ENCODE results near the gene ANK3.

ANK3 gene

GRCh38 chr10:60224066-60224705 is 165.5 kb downstream of the ANK3 start:
- Histone ChIP-seq H3K4me1 (ENCODE audit: control insufficient read depth in 5 of 5, insufficient read depth in 5 of 5, low read length in 5 of 5) (no peaks in the 10 kb centered on the region), H3K9ac (ENCODE audit: low read length in 5 of 5) (no peak overlapping the region), H3K4me3 (ENCODE audit: low read depth in 1 of 5, low read length in 5 of 5) (no peak overlapping the region), H3K36me3 (ENCODE audit: control insufficient read depth in 5 of 5, insufficient read depth in 5 of 5, low read length in 5 of 5) (no peaks in the 10 kb centered on the region), H3K27ac (ENCODE audit: low read depth, low read length) (no peak overlapping the region), H3K9me3 (ENCODE audit: control insufficient read depth in 5 of 5, low read length in 5 of 5) (no peaks in the 10 kb centered on the region), H3K27me3 (ENCODE audit: control insufficient read depth in 5 of 5, insufficient read depth in 4 of 5, low read length in 5 of 5) (no peaks in the 10 kb centered on the region)

- H3K9me3 ChIP-seq (ENCODE audit: control insufficient read depth in 5 of 5, low read length in 5 of 5): no peaks in the 10 kb centered on the region
- H3K4me3 ChIP-seq (ENCODE audit: low read depth in 1 of 5, low read length in 5 of 5): no peak overlapping the region
- no peaks in the 10 kb centered on the region for H3K36me3 ChIP-seq (ENCODE audit: control insufficient read depth in 5 of 5, insufficient read depth in 5 of 5, low read length in 5 of 5)
- no peaks in the 10 kb centered on the region for H3K27me3 ChIP-seq (ENCODE audit: control insufficient read depth in 5 of 5, insufficient read depth in 4 of 5, low read length in 5 of 5)
- H3K9ac ChIP-seq (ENCODE audit: low read length in 5 of 5): no peak overlapping the region
- no peaks in the 10 kb centered on the region for H3K4me1 ChIP-seq (ENCODE audit: control insufficient read depth in 5 of 5, insufficient read depth in 5 of 5, low read length in 5 of 5)
- no peak overlapping the region for H3K27ac ChIP-seq (ENCODE audit: low read depth, low read length)
Observed at GRCh38 chr10:60222047-60222446, 167.6 kb downstream of the ANK3 start.

- Histone ChIP-seq H3K9ac (ENCODE audit: low read length in 5 of 5) (no peak overlapping the region), H3K27ac (ENCODE audit: low read depth, low read length) (no peak overlapping the region), H3K4me1 (ENCODE audit: control insufficient read depth in 5 of 5, insufficient read depth in 5 of 5, low read length in 5 of 5) (no peaks in the 10 kb centered on the region), H3K4me3 (ENCODE audit: low read depth in 1 of 5, low read length in 5 of 5) (no peak overlapping the region), H3K9me3 (ENCODE audit: control insufficient read depth in 5 of 5, low read length in 5 of 5) (peaks cover 0 to 5% (median 4%) of the 10 kb centered on the region in 5 donors), H3K27me3 (ENCODE audit: control insufficient read depth in 5 of 5, insufficient read depth in 4 of 5, low read length in 5 of 5) (peaks cover 0 to 1% (median 0%) of the 10 kb centered on the region in 5 donors), H3K36me3 (ENCODE audit: control insufficient read depth in 5 of 5, insufficient read depth in 5 of 5, low read length in 5 of 5) (no peaks in the 10 kb centered on the region)
Observed at GRCh38 chr10:60212195-60212594, 177.5 kb downstream of the ANK3 start.

- Histone ChIP-seq H3K27ac (ENCODE audit: low read depth, low read length) (no peak overlapping the region), H3K27me3 (ENCODE audit: control insufficient read depth in 5 of 5, insufficient read depth in 4 of 5, low read length in 5 of 5) (peaks cover 0 to 4% (median 0%) of the 10 kb centered on the region in 5 donors), H3K4me1 (ENCODE audit: control insufficient read depth in 5 of 5, insufficient read depth in 5 of 5, low read length in 5 of 5) (no peaks in the 10 kb centered on the region), H3K36me3 (ENCODE audit: control insufficient read depth in 5 of 5, insufficient read depth in 5 of 5, low read length in 5 of 5) (no peaks in the 10 kb centered on the region), H3K9me3 (ENCODE audit: control insufficient read depth in 5 of 5, low read length in 5 of 5) (peaks cover 0 to 5% (median 4%) of the 10 kb centered on the region in 5 donors), H3K9ac (ENCODE audit: low read length in 5 of 5) (no peak overlapping the region), H3K4me3 (ENCODE audit: low read depth in 1 of 5, low read length in 5 of 5) (no peak overlapping the region)
Observed at GRCh38 chr10:60209874-60210570, 179.7 kb downstream of the ANK3 start.

- H3K9ac ChIP-seq (ENCODE audit: low read length in 5 of 5): no peak overlapping the region
- no peaks in the 10 kb centered on the region for H3K4me1 ChIP-seq (ENCODE audit: control insufficient read depth in 5 of 5, insufficient read depth in 5 of 5, low read length in 5 of 5)
- H3K27ac ChIP-seq (ENCODE audit: low read depth, low read length): no peak overlapping the region
- H3K27me3 ChIP-seq (ENCODE audit: control insufficient read depth in 5 of 5, insufficient read depth in 4 of 5, low read length in 5 of 5): peaks cover 0 to 4% (median 0%) of the 10 kb centered on the region in 5 donors
- H3K4me3 ChIP-seq (ENCODE audit: low read depth in 1 of 5, low read length in 5 of 5): no peak overlapping the region
- no peaks in the 10 kb centered on the region for H3K36me3 ChIP-seq (ENCODE audit: control insufficient read depth in 5 of 5, insufficient read depth in 5 of 5, low read length in 5 of 5)
- peaks cover 0 to 5% (median 4%) of the 10 kb centered on the region in 5 donors for H3K9me3 ChIP-seq (ENCODE audit: control insufficient read depth in 5 of 5, low read length in 5 of 5)
Observed at GRCh38 chr10:60208676-60209269, 180.9 kb downstream of the ANK3 start.

GRCh38 chr10:60207894-60208293 is 181.8 kb downstream of the ANK3 start:
- Histone ChIP-seq H3K27ac (ENCODE audit: low read depth, low read length) (no peak overlapping the region), H3K27me3 (ENCODE audit: control insufficient read depth in 5 of 5, insufficient read depth in 4 of 5, low read length in 5 of 5) (peaks cover 0 to 4% (median 0%) of the 10 kb centered on the region in 5 donors), H3K36me3 (ENCODE audit: control insufficient read depth in 5 of 5, insufficient read depth in 5 of 5, low read length in 5 of 5) (no peaks in the 10 kb centered on the region), H3K9ac (ENCODE audit: low read length in 5 of 5) (no peak overlapping the region), H3K9me3 (ENCODE audit: control insufficient read depth in 5 of 5, low read length in 5 of 5) (peaks cover 0 to 5% (median 4%) of the 10 kb centered on the region in 5 donors), H3K4me1 (ENCODE audit: control insufficient read depth in 5 of 5, insufficient read depth in 5 of 5, low read length in 5 of 5) (no peaks in the 10 kb centered on the region), H3K4me3 (ENCODE audit: low read depth in 1 of 5, low read length in 5 of 5) (no peak overlapping the region)

- peaks cover 0 to 4% (median 0%) of the 10 kb centered on the region in 5 donors for H3K9me3 ChIP-seq (ENCODE audit: control insufficient read depth in 5 of 5, low read length in 5 of 5)
- H3K4me1 ChIP-seq (ENCODE audit: control insufficient read depth in 5 of 5, insufficient read depth in 5 of 5, low read length in 5 of 5): no peaks in the 10 kb centered on the region
- peaks cover 0 to 4% (median 0%) of the 10 kb centered on the region in 5 donors for H3K27me3 ChIP-seq (ENCODE audit: control insufficient read depth in 5 of 5, insufficient read depth in 4 of 5, low read length in 5 of 5)
- no peaks in the 10 kb centered on the region for H3K36me3 ChIP-seq (ENCODE audit: control insufficient read depth in 5 of 5, insufficient read depth in 5 of 5, low read length in 5 of 5)
- no peak overlapping the region for H3K9ac ChIP-seq (ENCODE audit: low read length in 5 of 5)
- no peak overlapping the region for H3K4me3 ChIP-seq (ENCODE audit: low read depth in 1 of 5, low read length in 5 of 5)
- no peak overlapping the region for H3K27ac ChIP-seq (ENCODE audit: low read depth, low read length)
Observed at GRCh38 chr10:60206735-60207134, 182.9 kb downstream of the ANK3 start.

GRCh38 chr10:60205741-60206140 is 183.9 kb downstream of the ANK3 start:
- H3K9ac ChIP-seq (ENCODE audit: low read length in 5 of 5): no peak overlapping the region
- no peak overlapping the region for H3K4me3 ChIP-seq (ENCODE audit: low read depth in 1 of 5, low read length in 5 of 5)
- H3K27ac ChIP-seq (ENCODE audit: low read depth, low read length): no peak overlapping the region
- peaks cover 0 to 4% (median 0%) of the 10 kb centered on the region in 5 donors for H3K27me3 ChIP-seq (ENCODE audit: control insufficient read depth in 5 of 5, insufficient read depth in 4 of 5, low read length in 5 of 5)
- H3K9me3 ChIP-seq (ENCODE audit: control insufficient read depth in 5 of 5, low read length in 5 of 5): no peaks in the 10 kb centered on the region
- no peaks in the 10 kb centered on the region for H3K4me1 ChIP-seq (ENCODE audit: control insufficient read depth in 5 of 5, insufficient read depth in 5 of 5, low read length in 5 of 5)
- no peaks in the 10 kb centered on the region for H3K36me3 ChIP-seq (ENCODE audit: control insufficient read depth in 5 of 5, insufficient read depth in 5 of 5, low read length in 5 of 5)

- H3K9ac ChIP-seq (ENCODE audit: low read length in 5 of 5): no peak overlapping the region
- no peaks in the 10 kb centered on the region for H3K9me3 ChIP-seq (ENCODE audit: control insufficient read depth in 5 of 5, low read length in 5 of 5)
- no peak overlapping the region for H3K27ac ChIP-seq (ENCODE audit: low read depth, low read length)
- H3K27me3 ChIP-seq (ENCODE audit: control insufficient read depth in 5 of 5, insufficient read depth in 4 of 5, low read length in 5 of 5): peaks cover 0 to 4% (median 0%) of the 10 kb centered on the region in 5 donors
- no peaks in the 10 kb centered on the region for H3K36me3 ChIP-seq (ENCODE audit: control insufficient read depth in 5 of 5, insufficient read depth in 5 of 5, low read length in 5 of 5)
- no peak overlapping the region for H3K4me3 ChIP-seq (ENCODE audit: low read depth in 1 of 5, low read length in 5 of 5)
- H3K4me1 ChIP-seq (ENCODE audit: control insufficient read depth in 5 of 5, insufficient read depth in 5 of 5, low read length in 5 of 5): no peaks in the 10 kb centered on the region
Observed at GRCh38 chr10:60203993-60204618, 185.6 kb downstream of the ANK3 start.

GRCh38 chr10:60200682-60201053 is 189.0 kb downstream of the ANK3 start:
- H3K9ac ChIP-seq (ENCODE audit: low read length in 5 of 5): no peak overlapping the region
- H3K27me3 ChIP-seq (ENCODE audit: control insufficient read depth in 5 of 5, insufficient read depth in 4 of 5, low read length in 5 of 5): peaks cover 0 to 3% (median 0%) of the 10 kb centered on the region in 5 donors
- H3K4me1 ChIP-seq (ENCODE audit: control insufficient read depth in 5 of 5, insufficient read depth in 5 of 5, low read length in 5 of 5): no peaks in the 10 kb centered on the region
- H3K27ac ChIP-seq (ENCODE audit: low read depth, low read length): no peak overlapping the region
- H3K9me3 ChIP-seq (ENCODE audit: control insufficient read depth in 5 of 5, low read length in 5 of 5): no peaks in the 10 kb centered on the region
- no peaks in the 10 kb centered on the region for H3K36me3 ChIP-seq (ENCODE audit: control insufficient read depth in 5 of 5, insufficient read depth in 5 of 5, low read length in 5 of 5)
- H3K4me3 ChIP-seq (ENCODE audit: low read depth in 1 of 5, low read length in 5 of 5): no peak overlapping the region
